Activated CD4-positive, alpha-beta T cell treated with anti-CD3 and anti-CD28 coated beads, Interleukin-2, amount 50 U/mL, for 1 hour (primary cell): Measurements from ENCODE around the gene AIFM2.
"Not testable (repeated sequence)": the region's sequence is repeated elsewhere in the genome, so short reads cannot be mapped to it uniquely, and the experiment has no call there.

Experiments used
- DNase-seq: peaks from one replicate; pipeline ENCODE4 v3.0.0-alpha.2; 2020

AIFM2 gene

DNA sequence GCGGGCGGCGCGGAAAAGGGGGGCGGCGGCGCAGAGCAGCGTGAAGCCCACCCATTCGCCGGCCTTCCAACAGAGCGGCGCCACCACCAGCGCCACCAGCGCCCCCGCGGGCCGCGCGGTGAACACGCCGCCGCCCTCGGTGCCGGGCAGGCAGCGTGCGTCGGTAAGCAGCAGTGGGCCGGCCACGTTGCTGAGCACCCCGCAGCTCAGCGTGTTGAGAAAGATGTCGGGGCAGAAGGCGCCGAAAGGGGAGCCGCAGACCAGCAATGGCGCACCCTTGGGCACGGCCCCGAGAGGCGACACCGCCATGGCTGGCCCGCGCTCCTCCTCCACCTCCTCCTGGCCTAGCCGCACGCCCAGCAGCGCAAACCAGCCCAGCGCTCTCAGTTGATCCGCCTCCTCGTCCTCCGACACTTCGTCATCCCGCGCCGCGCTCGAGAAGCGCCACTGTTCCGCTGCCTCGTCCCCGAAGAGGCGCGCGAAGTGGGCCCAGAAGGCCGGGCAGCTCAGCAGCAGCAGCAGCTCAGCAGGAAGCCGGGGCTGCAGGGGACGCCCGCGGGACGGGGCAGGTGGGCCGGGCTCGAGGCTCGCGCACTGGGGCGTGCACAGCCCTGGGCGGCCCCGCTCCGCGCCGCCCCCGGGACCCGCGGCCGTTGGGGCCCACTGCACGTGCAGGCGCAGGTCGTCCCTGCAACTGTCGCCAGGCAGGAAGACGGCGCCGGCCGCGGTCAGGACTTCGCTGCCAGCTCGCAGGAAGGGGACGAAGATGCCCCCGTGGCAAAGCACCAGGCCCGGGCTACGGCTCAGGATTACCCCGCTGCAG lies 13.3 kb upstream of the AIFM2 start:
- peak; percentile 67 for DNase-seq

DNA sequence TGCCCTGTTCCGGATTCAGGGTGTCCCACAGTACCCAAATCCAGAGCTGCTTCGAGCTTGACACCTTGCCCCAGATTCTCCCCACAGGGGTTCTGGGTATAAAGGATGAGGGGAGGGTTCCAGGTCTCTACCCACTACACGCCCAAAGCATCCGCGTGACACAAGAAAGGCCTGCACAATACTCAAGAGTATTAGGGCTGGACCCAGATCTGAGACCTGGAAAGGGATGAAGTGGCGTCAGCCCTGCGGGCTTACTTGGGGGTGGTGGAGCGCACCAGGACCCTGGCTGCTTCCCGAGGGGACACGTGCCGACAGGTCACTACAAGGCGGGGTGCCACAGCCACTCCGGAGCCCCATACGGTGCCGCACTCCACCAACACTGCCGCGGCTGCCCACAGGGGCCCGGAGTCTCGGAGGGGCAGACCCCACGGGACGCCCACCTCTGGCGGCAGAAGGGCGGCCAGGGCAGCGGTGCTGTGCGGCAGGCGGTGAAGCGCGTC lies 12.6 kb upstream of the AIFM2 start:
- no peak for DNase-seq

DNA sequence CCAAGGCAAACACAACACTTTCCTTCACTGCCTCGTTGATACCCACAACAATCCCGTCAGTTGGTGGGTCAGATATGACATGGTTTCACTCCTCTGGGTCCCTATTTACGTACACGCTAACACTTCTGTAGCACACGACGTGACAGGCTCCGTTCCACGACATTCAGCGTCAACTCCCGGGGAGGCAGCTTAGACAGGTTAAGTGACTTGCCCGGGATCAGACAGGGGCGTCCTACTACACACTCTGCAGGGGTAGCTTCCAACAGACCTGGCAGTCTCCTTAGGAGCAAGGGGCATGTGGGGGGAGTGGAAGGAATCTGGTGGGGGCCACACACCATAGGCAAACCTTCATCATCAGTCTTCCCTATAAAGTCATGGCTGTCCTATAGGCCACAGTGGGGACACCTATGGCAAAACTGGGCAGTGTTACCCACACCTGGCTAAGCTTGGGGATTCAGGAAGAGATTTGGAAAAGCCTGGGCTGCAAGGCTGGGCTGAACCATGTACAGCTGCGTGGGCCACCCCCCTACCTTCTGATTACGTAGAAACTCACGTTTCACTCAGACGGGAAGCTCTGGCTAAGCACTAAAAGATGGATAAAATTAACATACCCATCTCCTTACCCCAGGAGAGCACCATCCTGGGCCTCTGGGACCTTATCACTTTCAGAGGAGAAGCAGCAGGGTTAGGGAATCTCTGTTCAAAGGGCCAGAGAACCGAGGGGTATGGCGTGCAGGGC lies 11.9 kb upstream of the AIFM2 start:
- DNase-seq = no peak

DNA sequence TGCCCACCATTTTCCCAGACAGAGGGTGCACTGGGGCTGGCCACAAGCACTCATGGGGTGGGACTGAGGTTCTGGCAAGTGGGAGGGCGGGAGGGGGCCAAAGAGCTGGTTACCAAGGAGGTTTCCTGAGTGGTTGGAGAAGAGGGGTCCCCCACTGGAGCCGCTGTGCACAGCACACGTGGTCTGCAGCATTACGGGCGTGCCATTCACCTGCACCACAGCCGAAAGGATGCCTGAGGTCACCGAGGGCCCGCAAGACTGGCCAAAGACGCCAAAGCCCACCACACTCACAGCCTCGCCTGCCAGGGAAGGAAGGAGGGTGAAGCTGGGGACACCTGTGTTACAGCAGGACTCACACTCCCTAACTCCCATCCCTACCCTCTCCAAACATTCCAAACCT lies 9.9 kb upstream of the AIFM2 start:
- no peak for DNase-seq

DNA sequence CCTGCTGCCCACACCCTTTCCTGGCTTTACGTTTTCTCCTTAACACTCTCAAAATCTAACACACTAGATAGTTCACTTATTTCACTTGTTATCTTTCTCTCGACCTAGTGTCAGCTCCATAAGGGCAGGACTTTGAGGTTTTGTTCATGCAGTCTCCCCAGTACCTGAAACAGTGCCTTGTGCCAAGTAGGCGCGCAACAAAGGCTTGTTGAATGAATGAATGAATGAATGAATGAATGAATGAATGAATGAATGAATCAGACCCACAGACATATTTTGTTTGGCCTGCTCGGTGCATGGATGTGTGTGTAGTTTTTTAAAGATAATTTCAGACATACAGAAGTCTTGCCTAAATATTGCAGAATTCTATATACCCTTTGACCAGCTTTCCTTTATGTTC lies 7.7 kb upstream of the AIFM2 start:
- DNase-seq = no peak

DNA sequence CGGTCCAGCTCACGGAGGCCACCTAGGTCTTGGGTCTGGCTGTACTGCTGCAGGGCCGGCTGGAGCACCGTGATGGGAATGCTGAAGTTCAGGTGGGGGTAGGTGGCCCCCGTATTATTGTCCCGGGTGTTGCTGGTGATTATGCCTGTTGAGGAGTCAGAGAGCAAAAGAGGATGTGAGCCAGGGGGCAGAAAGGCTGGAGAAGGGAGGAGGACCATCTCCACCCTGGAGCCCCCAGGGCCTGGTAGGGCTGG lies 7.3 kb upstream of the AIFM2 start:
- DNase-seq = no peak

DNA sequence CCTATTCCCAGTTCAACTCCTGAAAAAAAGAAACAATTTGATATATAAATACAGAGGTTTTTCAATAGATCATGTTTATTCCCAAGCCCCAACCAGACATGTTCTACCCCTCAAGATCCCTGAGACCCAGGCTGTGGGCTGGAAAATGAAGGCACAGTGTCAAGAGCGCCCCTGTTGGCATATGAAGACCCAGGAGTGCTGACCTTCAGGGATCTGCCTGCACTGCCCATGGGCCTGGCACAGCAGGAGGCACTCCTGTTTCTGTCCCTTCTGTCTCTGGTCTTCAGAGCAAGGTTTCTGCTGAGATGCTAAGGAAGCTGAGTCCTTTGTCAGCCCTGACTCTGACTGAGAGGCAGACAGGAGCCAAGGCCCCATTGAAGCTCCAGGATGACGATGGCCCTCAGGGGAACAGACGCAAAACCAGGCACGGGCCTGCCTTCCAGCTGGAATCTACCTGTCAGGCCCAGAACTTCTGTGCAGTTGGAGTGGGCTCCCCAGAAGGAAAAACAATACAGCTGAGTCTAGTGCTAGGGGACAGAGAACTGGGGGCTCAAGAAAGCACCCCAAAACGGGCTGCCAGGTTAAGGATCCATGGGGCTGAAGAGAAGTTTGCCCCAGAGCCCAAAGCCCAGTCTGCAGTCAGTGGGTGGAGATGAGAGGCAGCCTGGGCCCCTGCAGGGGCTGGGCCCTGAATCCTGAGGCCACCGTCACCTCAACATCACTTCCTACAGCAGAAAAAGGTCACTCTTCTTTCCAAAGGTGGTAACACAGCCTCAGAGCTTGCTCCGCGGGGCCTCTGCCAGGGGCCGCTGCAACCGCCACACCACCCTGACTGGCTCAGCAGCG lies 6.7 kb upstream of the AIFM2 start:
- no peak for DNase-seq

DNA sequence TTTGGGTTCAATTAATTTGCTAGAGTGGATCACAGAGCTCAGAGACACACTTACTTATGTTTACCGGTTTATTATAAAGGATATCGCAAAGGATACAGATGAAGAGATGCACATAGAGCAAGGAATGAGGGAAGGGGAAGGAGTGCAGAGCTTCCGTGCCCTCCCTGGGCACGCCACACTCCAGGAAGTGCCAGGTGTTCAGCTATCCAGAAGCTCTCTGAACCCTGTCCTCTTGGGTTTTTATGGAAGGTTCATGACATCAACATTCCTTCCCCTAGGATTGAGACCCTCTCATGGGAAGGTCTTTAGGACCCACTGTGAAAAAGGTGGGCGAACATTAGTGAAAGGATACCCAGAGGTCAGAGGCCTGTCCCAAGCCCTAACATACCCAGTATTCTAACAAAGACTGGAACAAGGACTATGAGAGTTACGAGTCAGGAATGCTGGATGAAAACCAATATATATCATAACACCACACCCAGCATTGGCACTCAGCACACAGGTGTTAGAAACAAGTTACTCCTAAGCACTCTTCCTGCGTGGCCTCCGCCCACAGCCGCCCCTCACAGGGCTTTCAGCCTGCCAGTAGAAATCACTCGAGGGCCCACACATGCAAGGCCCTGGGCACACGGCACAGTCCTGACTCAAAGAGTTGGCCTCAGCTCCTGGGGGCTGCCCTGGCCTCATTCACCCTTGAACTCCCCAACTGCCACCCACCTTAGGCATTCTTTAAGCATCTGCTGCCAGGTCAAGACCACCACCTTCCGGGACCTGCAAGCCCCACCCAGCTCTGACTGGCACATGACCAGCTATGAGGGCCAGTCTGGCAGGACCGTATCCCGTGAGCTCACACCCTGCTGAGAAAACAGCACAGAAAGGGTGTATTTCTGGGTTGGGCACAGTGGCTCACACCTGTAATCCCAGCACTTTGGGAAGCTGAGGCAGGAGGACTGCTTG lies 5.6 kb upstream of the AIFM2 start:
- DNase-seq = no peak

DNA sequence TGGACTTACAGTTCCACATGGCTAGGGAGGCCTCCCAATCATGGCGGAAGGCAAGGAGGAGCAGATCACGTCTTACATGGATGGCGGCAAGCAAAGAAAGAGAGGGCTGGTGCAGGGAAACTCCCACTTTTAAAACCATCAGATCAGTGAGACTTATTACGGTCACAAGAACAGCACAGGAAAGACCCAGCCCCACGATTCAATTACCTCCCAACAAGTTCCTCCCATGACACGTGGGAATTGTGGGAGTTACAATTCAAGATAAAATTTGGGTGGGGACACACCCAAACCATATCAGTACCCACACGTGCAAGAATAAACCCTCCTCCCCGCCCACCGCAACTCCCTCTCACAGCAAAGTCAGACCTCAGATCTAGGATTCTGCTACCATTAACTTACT lies 4.5 kb upstream of the AIFM2 start:
- no peak for DNase-seq

DNA sequence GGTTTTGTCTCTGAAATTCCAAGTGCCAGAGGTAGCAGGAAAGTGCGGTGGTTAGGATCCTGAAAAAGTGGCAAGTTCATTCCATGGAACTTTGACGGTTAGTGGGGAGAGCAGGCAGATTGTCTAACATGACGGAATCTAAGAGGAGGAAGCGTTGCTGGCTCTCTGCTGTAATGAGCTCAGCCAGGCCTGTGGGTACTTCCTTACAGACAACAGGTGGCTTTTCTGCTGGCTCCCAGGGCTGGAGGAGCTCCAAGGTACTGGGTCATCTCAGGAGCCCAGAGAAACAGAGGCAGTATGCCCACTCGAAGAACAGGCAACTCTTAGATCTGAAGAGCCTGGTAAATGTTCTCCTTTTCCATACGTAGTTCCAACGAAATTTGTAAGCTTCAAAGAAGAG lies 3.1 kb upstream of the AIFM2 start:
- DNase-seq = no peak

DNA sequence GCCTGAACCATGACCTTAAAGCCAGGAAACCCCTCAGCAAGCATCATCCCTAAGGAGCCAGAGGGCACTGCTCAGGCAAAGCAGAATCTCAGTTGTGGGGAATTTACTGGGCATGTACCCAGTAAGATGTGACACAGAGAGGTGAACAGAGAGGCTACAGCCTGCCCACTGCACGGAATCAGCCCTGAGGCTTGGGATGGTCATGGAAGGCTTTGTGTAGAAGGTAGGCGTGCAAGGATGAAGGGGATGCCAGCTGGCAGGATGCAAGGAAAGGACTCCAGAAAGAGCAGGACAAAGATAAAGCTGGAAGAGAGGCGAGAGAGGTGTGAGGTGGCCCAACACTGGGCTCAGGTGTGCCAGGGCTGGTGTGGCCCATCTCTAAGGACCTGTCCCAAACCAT lies 2.4 kb upstream of the AIFM2 start:
- DNase-seq = no peak

DNA sequence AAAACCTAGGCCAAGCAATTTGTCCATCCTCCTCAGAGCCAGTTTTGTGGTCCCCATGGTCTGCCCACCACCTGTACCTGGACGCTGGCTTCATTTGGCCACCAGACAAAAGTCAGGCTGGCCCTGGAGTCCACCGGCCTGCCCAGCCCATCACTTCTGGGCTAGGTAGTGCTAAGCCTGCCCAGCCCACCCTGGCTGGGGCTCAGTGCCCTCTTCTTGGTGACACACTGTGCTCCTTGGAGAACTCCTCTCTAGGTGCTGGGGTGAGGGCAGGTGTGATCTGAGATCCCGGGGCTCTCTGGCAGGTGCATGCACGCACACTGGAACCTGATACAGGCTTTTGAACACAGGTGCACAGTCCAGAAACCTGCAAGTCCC lies 1.1 kb downstream of the AIFM2 start:
- no peak for DNase-seq

DNA sequence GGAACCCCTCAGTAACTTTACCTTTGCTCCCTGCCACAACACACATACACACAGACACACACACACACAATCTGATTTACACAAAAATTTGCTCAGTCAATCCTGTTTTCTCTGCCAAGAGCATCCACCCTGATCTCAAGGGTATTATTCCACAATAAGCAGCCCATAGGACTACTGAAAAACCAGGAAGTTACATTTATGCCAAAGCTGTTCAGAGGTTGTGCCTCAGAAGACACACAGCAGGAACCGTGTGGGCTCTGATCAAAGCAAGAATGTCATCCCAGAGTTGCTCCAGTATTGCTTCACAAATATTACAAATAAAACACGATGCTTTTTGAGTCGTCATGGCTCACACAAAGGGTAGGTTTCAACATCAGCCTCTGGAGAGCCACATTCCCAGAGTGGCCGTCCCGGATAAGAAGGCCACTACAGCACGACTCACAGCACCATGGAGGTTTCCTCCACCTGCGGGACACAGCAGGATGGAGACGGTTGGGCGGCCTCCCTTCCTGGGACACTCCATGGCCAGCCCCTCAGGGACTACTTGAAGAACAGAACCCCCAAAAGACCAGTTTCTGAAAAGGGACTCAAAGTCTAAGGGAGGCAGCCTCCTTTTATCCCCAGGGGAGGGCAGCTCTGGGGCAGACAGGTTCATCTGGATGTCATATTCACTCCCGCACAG lies 1.6 kb downstream of the AIFM2 start:
- no peak for DNase-seq

DNA sequence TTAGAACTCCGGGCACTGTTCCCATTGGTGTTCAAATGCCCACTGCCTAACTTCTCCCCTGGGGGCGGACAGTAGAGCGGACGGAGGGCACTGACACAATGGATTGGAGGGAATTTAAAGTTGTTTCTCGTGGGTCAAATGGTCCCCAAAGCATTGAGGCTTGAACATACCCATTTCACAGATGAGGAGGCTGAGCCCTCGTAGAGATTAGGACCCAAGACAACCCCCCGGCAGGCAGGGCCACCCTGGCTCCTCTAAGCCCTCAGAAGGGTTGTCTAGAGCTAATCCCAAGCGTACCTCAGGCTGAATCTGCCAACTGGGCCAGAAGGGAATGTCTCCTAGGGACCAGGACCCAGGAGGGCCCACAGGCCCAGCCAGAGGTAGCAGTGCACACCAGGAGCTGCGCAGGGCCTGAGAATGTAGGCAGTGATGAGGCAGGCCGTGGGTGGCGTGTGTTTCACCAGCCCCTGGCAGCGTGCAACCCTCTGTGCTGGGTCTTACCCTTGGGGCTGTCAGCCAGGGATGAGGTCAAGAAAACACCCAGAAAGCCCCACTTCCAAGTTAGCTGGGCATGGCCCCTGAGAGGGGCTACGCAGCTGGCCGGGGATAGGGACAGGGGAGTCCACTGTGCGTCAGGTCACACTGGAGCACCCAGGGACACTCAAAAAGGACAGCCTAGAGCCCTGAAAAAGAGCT lies 5.8 kb downstream of the AIFM2 start:
- DNase-seq = no peak

DNA sequence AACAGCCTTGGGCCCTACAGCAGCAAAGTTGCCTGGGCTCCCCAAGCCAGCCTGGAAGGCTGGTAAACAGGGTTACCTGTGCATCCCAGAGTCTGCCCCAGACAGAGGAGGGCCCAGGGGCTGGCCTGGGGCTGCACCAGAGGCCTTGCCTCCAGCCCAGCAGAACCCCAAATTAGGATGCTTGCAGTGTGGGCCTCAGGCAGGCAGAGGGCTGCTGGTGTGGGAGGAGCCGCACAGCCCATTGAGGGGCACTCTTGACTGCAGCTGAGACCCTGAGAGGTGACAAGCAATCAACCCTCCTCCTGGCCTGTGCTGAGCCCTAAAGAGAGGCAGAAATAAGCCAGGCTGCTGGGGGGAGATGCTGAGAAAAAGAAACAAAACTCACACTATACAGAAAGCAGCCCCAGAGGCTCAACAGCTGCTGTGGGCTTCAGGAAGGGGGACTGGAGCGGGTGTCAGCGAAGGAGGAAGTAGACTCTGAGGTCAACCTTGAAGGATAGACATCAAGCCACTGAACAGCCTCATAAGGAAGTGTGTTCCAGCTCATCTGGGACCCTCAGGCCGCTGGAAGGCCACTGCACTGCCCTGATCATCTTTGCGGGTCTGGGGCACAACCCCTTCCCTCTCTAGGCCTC lies 6.6 kb downstream of the AIFM2 start:
- DNase-seq = no peak

DNA sequence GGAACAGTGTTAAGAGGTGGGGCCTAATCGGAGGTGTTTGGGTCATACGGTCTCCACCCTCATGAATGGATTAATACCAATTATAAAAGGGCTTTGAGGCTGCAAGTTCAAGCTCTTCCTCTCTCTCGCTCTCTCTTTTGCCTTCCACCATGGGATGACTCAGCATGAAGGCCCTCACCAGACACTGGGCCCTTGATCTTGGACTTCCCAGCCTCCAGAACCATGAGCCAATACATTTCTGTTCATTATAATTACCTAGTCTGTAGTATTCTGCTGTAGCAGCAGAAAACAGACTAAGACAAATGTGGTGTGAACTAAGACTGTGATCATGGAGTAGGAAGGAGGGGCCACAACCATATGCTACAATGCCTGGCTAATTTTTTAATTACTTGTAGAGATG lies 7.7 kb downstream of the AIFM2 start:
- no peak for DNase-seq

DNA sequence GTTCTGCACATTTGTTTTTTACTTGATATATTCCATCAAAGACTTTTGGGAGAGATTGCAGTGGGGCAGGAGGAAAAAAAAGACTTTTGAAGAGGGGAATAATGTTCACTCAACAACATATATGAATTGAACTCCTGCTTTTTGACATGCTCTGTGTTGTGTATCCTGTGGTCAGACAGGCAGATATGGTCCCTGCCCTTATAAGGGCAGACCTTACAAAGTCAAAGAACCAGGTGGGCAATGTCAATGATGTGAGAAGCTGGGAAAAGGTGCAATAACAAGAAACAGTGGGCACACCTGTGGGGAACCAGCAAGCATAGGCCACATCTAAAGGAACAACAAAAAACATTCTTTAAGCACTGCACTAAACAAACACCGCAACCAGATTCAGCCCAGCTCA lies 8.2 kb downstream of the AIFM2 start:
- DNase-seq = no peak

DNA sequence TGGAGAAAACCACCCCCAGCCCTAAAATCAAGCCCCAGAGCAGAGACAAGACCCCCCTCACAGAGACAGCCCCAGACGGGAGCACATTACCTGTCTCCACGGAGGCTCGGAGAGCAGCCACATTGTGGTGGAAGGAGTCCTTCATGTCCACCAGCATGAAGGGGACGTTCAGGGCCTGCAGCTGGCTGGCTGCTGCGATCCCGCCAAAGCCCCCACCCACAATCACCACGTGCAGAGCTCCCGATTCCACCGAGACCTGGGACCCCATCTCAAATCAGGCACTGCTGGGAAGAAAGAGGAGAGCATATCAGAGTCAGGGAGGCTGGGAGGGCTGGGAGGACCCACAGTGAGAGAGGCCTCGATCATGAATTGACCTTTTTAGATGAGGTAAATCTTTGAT lies 8.8 kb downstream of the AIFM2 start:
- no peak for DNase-seq

DNA sequence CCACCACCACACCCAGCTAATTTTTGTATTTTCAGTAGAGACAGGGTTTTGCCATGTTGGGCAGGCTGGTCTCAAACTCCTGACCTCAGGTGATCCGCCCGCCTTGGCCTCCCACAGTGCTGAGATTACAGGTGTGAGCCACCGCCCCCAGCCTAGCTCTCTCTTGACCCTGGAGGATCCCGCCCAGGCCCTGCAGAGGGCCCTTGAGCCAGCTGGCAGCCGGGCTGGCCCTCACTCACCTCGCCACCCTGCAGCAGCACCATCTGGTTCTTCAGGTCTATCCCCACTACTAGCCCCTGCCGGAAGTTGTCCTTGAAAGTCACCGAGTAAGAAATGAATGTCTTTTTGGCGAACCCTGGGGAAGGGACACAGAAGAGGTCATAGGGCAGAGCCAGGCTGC lies 9.5 kb downstream of the AIFM2 start:
- DNase-seq = not testable (repeated sequence)

DNA sequence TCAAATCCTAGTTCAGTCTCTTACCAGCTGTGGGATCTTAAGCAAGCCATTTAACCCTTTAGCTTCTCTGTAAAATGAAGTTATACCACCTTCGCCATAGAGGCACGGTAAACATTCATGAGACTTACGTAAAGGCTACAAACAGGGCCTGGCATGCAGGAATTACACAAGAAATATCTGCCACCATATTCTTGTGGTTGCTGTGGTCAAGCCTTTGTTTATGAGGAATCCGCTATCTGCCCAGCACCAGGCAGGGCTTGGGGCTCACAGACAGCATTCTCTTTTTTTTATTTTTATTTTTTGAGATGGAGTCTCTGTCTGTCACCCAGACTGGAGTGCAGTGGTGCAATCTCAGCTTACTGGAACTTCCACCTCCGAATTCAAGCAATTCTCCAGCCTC lies 9.9 kb downstream of the AIFM2 start:
- DNase-seq = no peak
